Measurements from ENCODE around the gene EIF2S2. TPM values are rescaled to one million over a fixed set of nuclear protein-coding genes. Genes with fewer than 3 reads are reported as not detected.

Gene EIF2S2
- total and polyA plus RNA-seq, 2 donors (not counting 1 experiment from before 2014, with no cell fraction given) = 11.3 to 26.4 TPM

DNA sequence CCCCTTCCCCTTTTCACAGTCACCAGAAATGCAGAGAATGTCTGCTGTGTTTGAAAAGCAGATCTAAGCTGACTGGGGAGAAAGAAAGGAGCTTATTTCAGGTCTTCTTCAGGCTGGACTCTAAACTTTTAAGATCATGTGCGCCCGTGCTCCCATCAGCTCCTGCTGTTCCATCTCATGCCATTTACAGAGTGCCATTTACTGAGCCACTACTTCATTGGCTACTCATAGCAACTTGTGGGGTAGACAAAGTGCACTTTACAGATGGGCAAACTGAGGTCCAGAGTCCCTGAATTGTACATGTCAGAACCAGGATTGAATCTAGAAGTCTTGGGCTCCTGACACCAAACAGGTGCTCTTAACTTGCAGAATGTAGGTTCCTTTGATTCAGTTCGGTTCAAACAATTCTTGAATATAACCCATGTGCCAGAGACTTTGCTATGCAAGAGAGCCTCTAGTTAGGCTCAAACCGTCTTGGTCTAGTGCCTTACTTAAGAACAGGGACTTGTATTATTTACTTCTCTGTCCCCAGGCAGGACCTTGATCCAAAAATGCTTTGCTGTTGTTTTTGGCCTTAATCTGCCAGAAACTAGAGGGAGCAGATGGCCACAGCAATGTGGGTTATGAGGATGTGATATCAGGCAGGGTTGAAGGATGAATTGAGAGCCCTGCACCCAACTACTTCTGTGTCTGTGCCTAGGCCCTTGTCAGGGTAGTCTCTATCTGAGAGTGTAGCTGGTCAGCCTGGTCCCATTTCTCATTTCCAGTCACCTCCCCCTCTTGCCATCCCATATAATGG, 61.9 kb downstream of the EIF2S2 start:
- Histone ChIP-seq H3K9me3 (ENCODE audit: control extremely low read depth in 1 of 3, control insufficient read depth in 2 of 3, insufficient read depth in 1 of 3, low read length in 2 of 3) (no peaks in the 10 kb centered on the region), H3K27ac (ENCODE audit: low read length in 2 of 2) (no peak overlapping the region), H3K4me2 (replicated peaks; ENCODE audit: low read depth, low read length, poor library complexity, severe bottlenecking) (no peak overlapping the region), H3K36me3 (replicated peaks in 1 of 2; ENCODE audit: control extremely low read depth in 1 of 2, control insufficient read depth in 1 of 2, extremely low read depth in 1 of 2, insufficient read depth in 2 of 2, low read length in 1 of 2) (peaks cover 11% of the 10 kb centered on the region in 2 experiments), H3K27me3 (replicated peaks in 1 of 4; ENCODE audit: control extremely low read depth in 1 of 4, control insufficient read depth in 3 of 4, insufficient read depth in 4 of 4, low read length in 3 of 4) (no peaks in the 10 kb centered on the region), H2AFZ (ENCODE audit: insufficient read depth, low read depth, low read length, poor library complexity, severe bottlenecking) (no peak overlapping the region), H3K9ac (ENCODE audit: low read length) (no peak overlapping the region), H3K4me3 (ENCODE audit: control extremely low read depth in 1 of 5, extremely low read depth in 1 of 5, insufficient read depth in 1 of 5, low read depth in 2 of 5, low read length in 4 of 5) (no peak overlapping the region), H3K79me2 (ENCODE audit: control insufficient read depth, insufficient read depth, low read length) (peaks cover 99% of the 10 kb centered on the region), H3K4me1 (ENCODE audit: control insufficient read depth in 2 of 2, insufficient read depth in 2 of 2, low read length in 2 of 2) (peaks cover 9 to 18% of the 10 kb centered on the region in 2 donors), H4K20me1 (ENCODE audit: control insufficient read depth, insufficient read depth, low read length, poor library complexity, severe bottlenecking) (peaks cover 98% of the 10 kb centered on the region)
- Mint-ChIP-seq H3K27ac (no peak overlapping the region), H3K4me1 (peaks cover 69% of the 10 kb centered on the region), H3K4me3 (no peak overlapping the region), H3K9me3 (ENCODE audit: insufficient read depth) (no peaks in the 10 kb centered on the region), H3K27me3 (no peaks in the 10 kb centered on the region)
- intact Hi-C loops (cut with micrococcal nuclease) = no loop called here
- ATAC-seq (ENCODE audit: low read depth) = no peak
- DNase-seq = no peak
- 86% methylated on average over 2 of the region's 4 CpGs for WGBS (ENCODE audit: insufficient coverage)
- POLR2A ChIA-PET = no interaction called here
- TF ChIP-seq CTCF (IDR thresholded peaks at IDR 0.05) = no peak
- no peak for TF ChIP-seq EZH2 (IDR thresholded peaks at IDR 0.05; ENCODE audit: borderline replicate concordance, insufficient read depth, low read depth, low read length, poor library complexity, severe bottlenecking)
- CTCF ChIA-PET = interaction anchor here (0.9 kb wide), 1 partner anchor 19 kb away, joined by 3 read pairs; no protein-coding TSS in a partner anchor

DNA sequence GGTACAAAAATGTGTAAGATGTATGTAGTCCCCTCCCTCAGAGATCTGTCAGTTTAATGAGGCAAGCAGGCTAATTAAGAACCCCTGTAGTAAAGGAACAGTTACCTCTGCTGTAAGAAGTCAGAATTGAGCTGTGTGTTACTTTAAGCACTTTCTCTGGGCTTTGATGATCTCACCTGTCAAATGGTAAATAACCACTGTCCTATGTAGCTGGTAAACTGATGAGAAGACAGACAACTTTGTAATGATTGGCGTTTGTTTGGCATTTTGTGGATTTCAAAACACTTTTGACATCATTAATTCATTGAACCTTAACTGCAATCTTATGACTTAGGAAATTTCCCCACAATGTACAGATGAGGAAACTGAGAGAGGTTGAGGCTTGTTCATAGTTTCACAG, 62.7 kb downstream of the EIF2S2 start:
- POLR2A ChIA-PET = no interaction called here
- H3K27ac Mint-ChIP-seq = peak overlapping the region; percentile 60
- peaks cover 100% of the 10 kb centered on the region for H4K20me1 ChIP-seq (ENCODE audit: control insufficient read depth, insufficient read depth, low read length, poor library complexity, severe bottlenecking)
- H3K4me3 ChIP-seq (ENCODE audit: control extremely low read depth in 1 of 5, extremely low read depth in 1 of 5, insufficient read depth in 1 of 5, low read depth in 2 of 5, low read length in 4 of 5) = no peak overlapping the region
- no peaks in the 10 kb centered on the region for H3K9me3 Mint-ChIP-seq (ENCODE audit: insufficient read depth)
- peaks cover 5 to 15% of the 10 kb centered on the region in 2 donors for H3K4me1 ChIP-seq (ENCODE audit: control insufficient read depth in 2 of 2, insufficient read depth in 2 of 2, low read length in 2 of 2)
- H3K27me3 Mint-ChIP-seq = no peaks in the 10 kb centered on the region
- H3K79me2 ChIP-seq (ENCODE audit: control insufficient read depth, insufficient read depth, low read length) = peaks cover 98% of the 10 kb centered on the region
- peaks cover 65% of the 10 kb centered on the region for H3K4me1 Mint-ChIP-seq
- H3K27me3 ChIP-seq (replicated peaks in 1 of 4; ENCODE audit: control extremely low read depth in 1 of 4, control insufficient read depth in 3 of 4, insufficient read depth in 4 of 4, low read length in 3 of 4) = no peaks in the 10 kb centered on the region
- ATAC-seq (ENCODE audit: low read depth) = no peak
- H3K4me2 ChIP-seq (replicated peaks; ENCODE audit: low read depth, low read length, poor library complexity, severe bottlenecking) = no peak overlapping the region
- WGBS (ENCODE audit: insufficient coverage) = no CpG with 5 or more reads among the region's 1 CpG
- no peaks in the 10 kb centered on the region for H3K9me3 ChIP-seq (ENCODE audit: control extremely low read depth in 1 of 3, control insufficient read depth in 2 of 3, insufficient read depth in 1 of 3, low read length in 2 of 3)
- peak overlapping the region in 1 of 2 donors; percentile 18 for H3K27ac ChIP-seq (ENCODE audit: low read length in 2 of 2)
- intact Hi-C loops (cut with micrococcal nuclease) = no loop called here
- TF ChIP-seq CTCF (IDR thresholded peaks at IDR 0.05) = no peak
- no peak for TF ChIP-seq EZH2 (IDR thresholded peaks at IDR 0.05; ENCODE audit: borderline replicate concordance, insufficient read depth, low read depth, low read length, poor library complexity, severe bottlenecking)
- peaks cover 11 to 16% of the 10 kb centered on the region in 2 experiments for H3K36me3 ChIP-seq (replicated peaks in 1 of 2; ENCODE audit: control extremely low read depth in 1 of 2, control insufficient read depth in 1 of 2, extremely low read depth in 1 of 2, insufficient read depth in 2 of 2, low read length in 1 of 2)
- CTCF ChIA-PET = interaction anchor here (0.9 kb wide), 1 partner anchor 19 kb away, joined by 3 read pairs; no protein-coding TSS in a partner anchor
- no peak overlapping the region for H2AFZ ChIP-seq (ENCODE audit: insufficient read depth, low read depth, low read length, poor library complexity, severe bottlenecking)
- H3K4me3 Mint-ChIP-seq = no peak overlapping the region
- no peak for DNase-seq
- H3K9ac ChIP-seq (ENCODE audit: low read length) = no peak overlapping the region
